Renal cortical epithelial cell (primary cell): Measurements from ENCODE around the gene MTG1. TPM values are rescaled to one million over a fixed set of nuclear protein-coding genes. Genes with fewer than 3 reads are reported as not detected.
"Not testable (repeated sequence)": the region's sequence is repeated elsewhere in the genome, so short reads cannot be mapped to it uniquely, and the experiment has no call there.

ENCODE experiments used
- DNase-seq: peaks from one replicate; pipeline ENCODE4 v3.0.0-alpha.2; 2011; ENCODE audit warnings: low read depth
- total RNA-seq: library from RNA; depleted of rRNA; stranded (reverse); fragments of >200 nt; gene quantifications from 2 replicates; pipeline ENCODE4 v1.2.3, GENCODE V29; 2014

The MTG1 gene
- total RNA-seq, 1 donor from 2014 or later, result 46.6 TPM

GRCh38 chr10:133466683-133467275 lies 72.8 kb downstream of the MTG1 start:
- no peak for DNase-seq

- DNase-seq, result no peak
Observed at GRCh38 chr10:133467286-133467911, 73.4 kb downstream of the MTG1 start.

DNA sequence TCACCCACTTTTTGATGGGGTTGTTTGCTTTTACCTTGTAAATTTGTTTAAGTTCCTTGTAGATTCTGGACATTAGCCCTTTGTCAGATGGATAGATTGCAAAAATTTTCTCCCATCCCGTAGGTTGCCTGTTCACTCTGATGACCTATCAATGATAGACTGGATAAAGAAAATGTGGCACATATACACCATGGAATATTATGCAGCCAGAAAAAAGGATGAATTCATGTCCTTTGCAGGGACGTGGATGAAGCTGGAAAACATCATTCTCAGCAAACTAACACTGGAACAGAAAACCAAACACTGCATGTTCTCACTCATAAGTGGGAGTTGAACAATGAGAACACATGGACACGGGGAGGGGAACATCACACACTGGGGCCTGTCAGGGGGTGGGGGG lies 75.2 kb downstream of the MTG1 start:
- DNase-seq, result not testable (repeated sequence)

- DNase-seq, result no peak
Observed at GRCh38 chr10:133471300-133472109, 77.5 kb downstream of the MTG1 start.

Other genes with a start within 250 kb of the MTG1 start
- gene KNDC1, start 233.9 kb upstream of the MTG1 start, total RNA-seq, result 0.25 TPM in 1 of 2 replicates, not detected in the other
- not detected in 2 replicates for gene UTF1, start 163.9 kb upstream of the MTG1 start, total RNA-seq
- not detected in 2 replicates for gene VENTX, start 156.3 kb upstream of the MTG1 start, total RNA-seq
- 1.6 and 15.8 TPM in 2 replicates for gene ADAM8, start 117.3 kb upstream of the MTG1 start, total RNA-seq
- 76.0 and 77.1 TPM in 2 replicates for gene TUBGCP2, start 85.3 kb upstream of the MTG1 start, total RNA-seq
- gene ZNF511, start 85.2 kb upstream of the MTG1 start, total RNA-seq, result 14.6 and 38.6 TPM in 2 replicates
- gene CALY, start 57.3 kb upstream of the MTG1 start, total RNA-seq, result not detected in 2 replicates
- not detected in 2 replicates for gene PRAP1, start 46.8 kb upstream of the MTG1 start, total RNA-seq
- 6.3 and 56.8 TPM in 2 replicates for gene FUOM, start 36.1 kb upstream of the MTG1 start, total RNA-seq
- 110 and 133 TPM in 2 replicates for gene ECHS1, start 20.8 kb upstream of the MTG1 start, total RNA-seq
- gene PAOX, start 14.9 kb upstream of the MTG1 start, total RNA-seq, result 7.8 and 17.7 TPM in 2 replicates
- gene SPRN, start 30.5 kb downstream of the MTG1 start, total RNA-seq, result 0.17 and 0.35 TPM in 2 replicates
- gene SCART1, start 59.8 kb downstream of the MTG1 start, total RNA-seq, result 0.35 and 1.4 TPM in 2 replicates
- gene CYP2E1, start 133.2 kb downstream of the MTG1 start, total RNA-seq, result 0.40 and 7.6 TPM in 2 replicates
- gene SYCE1, start 171.4 kb downstream of the MTG1 start, total RNA-seq, result 0.25 TPM in 1 of 2 replicates, not detected in the other
- not detected in 2 replicates for gene FRG2B, start 232.6 kb downstream of the MTG1 start, total RNA-seq